Measurements from ENCODE around the gene TMC3. TPM values are rescaled to one million over a fixed set of nuclear protein-coding genes. Genes with fewer than 3 reads are reported as not detected.
A peak's percentile ranks its signal among the peaks of the same experiment; 100 is the strongest.
"Not testable (repeated sequence)": the region's sequence is repeated elsewhere in the genome, so short reads cannot be mapped to it uniquely, and the experiment has no call there.

TMC3 gene
- polyA plus RNA-seq, 4 donors: 0.14 to 0.29 (median 0.20) TPM

GRCh38 chr15:81348691-81349090 is 25.3 kb downstream of the TMC3 start:
- not testable (repeated sequence) for DNase-seq (ENCODE audit: low read depth in 4 of 4, low spot score in 3 of 4)

GRCh38 chr15:81347910-81348309 is 26.1 kb downstream of the TMC3 start:
- DNase-seq (ENCODE audit: low read depth in 4 of 4, low spot score in 3 of 4): no peak

DNA sequence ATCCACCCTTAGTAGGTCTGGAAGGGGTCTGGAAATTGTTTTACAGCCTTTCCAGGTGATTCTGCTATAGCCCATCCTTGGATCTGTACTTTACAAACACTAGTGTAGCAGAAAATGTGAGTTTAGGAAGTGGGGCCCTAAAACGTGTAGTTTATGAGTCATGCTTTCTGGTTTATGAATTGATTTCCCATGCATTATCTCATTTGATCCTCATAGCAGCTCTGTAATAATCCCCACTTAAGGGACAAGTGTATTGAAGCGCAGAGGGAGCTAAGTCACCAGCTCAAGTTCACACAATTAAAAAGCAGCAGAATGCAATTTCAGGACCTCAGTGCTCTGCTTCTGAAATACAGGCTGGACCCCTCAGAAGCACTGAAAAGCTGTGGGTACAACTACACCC is 27.4 kb downstream of the TMC3 start:
- no peak for DNase-seq (ENCODE audit: low read depth in 4 of 4, low spot score in 3 of 4)

GRCh38 chr15:81343371-81343770 is 30.6 kb downstream of the TMC3 start:
- DNase-seq (ENCODE audit: low read depth in 4 of 4, low spot score in 3 of 4): no peak

DNA sequence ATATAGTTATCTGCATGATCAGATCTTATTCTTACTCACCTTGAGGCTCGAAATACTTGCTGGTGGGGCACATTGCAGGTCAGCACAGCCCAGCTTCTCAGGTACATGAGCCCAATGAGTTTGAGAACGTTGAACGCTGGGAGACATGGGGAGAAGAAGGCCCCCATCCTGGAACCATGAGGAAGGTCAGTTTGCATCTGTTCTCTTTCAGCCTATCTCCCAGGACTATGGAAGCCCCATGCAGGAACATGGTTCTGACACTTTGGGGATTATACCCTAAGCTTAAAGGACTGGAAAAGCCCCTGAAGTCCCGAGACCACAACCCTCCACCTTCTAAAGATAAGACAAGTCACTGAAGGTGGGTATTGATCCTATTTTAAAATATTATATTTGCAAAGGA is 32.7 kb downstream of the TMC3 start:
- no peak for DNase-seq (ENCODE audit: low read depth in 4 of 4, low spot score in 3 of 4)

GRCh38 chr15:81339851-81340250 is 34.2 kb downstream of the TMC3 start:
- no peak for DNase-seq (ENCODE audit: low read depth in 4 of 4, low spot score in 3 of 4)

DNA sequence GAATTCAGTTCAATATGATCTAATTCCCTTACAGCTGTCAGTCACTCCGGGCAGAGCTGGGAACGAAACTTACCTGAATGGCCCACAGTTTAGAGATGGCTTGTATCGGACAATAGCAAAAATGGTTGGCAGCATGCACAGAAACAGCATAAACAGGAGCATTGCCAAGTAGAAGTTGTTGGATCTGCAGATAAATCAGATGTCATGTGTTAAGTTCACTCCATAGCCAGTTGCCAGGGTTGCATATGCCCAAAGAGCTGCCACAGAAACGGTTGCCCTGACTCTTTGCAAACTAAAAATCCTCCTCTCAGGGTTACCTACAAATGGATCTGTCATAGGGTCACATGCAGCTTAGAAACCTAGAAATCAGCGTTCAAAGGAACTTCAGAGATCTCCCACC is 34.7 kb downstream of the TMC3 start:
- no peak for DNase-seq (ENCODE audit: low read depth in 4 of 4, low spot score in 3 of 4)

GRCh38 chr15:81338170-81339007 is 35.6 kb downstream of the TMC3 start:
- DNase-seq (ENCODE audit: low read depth in 4 of 4, low spot score in 3 of 4): peak in 2 of 4 donors; percentile 22 to 29

DNA sequence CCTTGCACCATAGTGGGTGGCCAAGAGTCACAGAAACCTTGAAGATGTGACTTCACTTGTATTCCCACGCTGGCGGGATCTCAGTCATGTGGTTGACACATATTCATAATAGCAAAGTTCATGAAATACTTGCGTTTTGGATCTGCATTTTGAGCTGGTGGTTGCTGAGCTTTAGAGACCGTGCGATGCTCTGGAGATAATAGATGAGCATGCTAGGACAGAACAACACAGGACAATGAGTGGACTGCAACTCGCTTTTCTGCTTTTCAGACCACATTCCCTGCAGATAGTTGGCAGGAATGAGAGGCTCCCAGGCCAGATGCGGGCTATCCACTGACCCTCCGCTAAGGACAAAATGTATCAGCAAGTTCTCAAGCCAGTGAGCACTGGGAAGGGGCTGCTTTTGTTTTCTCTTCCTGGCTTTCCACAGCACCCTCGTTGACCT is 36.3 kb downstream of the TMC3 start:
- no peak for DNase-seq (ENCODE audit: low read depth in 4 of 4, low spot score in 3 of 4)

DNA sequence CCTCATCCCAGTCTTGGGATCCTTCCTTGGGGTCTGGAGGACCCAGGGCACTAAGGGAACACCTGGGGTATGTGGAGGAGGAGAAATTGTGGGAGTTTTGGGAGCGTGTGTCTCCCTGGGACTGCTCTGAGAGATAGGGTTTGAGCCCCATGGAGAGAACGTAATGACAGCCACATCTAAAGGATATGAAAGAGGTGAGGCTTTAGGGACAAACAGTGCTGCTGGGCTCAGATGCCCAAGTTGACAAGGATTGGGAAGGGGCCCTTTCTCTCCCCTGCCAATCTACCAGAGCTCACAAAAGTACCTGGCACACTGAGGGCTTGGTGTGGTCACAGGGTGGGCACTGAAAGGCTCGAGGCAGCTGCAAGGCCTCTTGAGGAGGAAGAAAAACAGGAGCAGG is 36.8 kb downstream of the TMC3 start:
- no peak for DNase-seq (ENCODE audit: low read depth in 4 of 4, low spot score in 3 of 4)

GRCh38 chr15:81336568-81336967 is 37.4 kb downstream of the TMC3 start:
- DNase-seq (ENCODE audit: low read depth in 4 of 4, low spot score in 3 of 4): no peak

DNA sequence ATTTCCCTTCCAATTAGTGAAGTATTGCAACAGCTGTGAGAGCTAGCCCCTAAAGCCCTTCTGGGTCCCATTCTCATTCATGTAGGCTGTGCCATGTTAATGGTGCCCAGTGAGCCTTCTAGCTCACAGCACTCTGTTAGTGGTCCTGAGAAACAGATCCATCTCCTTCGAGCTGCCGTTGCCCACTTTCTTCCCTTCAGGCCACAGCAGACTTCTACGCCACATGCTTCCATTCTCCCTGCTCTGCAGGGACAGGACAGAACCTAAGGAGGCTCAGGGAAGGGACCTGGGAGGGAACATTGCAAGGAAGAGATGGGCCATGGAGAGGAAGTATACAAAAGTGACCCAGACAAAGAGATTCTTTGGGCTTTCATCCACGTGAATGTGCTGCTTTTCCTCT is 38.4 kb downstream of the TMC3 start:
- no peak for DNase-seq (ENCODE audit: low read depth in 4 of 4, low spot score in 3 of 4)

DNA sequence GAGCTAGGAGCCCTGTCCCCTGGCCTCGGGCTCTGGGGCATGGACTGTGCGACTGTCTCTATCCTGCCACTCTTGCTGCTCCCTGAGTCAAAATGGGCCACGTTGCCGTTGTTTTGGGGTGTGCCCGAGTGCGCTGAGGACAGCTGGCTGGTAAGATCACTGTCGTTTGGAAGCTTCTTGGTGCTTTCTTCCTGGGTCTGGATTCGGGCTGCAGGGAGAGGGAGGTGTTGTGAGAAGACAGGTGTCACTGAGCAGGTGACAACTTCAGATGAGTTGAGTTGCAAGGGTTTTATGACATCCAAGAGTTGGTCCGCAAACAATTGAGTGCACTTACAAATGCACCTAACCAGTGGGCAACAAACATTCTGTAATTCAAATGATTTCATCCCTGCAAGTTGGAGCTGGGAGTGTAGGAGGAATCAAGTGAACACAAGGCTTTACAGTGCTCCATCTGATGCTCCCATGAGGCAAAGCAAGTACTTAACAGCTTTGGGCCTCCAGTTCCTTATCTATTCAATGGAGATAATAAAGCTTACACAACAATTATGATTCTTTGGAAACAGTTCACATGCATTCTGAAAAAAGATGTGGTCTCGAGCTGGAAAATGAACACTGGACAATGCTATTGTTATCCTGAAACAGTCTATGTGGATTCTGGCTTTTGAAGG is 39.1 kb downstream of the TMC3 start:
- no peak for DNase-seq (ENCODE audit: low read depth in 4 of 4, low spot score in 3 of 4)

DNA sequence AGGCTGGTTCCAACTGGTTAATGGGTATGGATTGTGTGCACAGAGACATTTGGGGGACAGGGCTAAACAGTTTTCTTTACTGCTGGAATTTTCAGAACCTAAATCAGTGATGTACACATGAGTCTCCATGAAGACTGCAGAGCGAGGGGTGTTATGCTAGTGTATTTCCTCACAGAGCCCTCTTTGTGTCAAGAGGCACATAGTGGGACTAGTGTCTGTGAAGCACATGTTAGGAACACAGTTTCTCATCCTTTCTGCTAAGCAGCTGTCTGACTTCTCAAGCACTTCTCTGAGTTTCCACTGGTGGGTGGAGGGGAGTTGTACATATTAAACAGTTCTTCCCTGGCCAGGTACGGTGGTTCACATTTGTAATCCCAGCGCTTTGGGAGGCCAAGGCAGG is 40.6 kb downstream of the TMC3 start:
- DNase-seq (ENCODE audit: low read depth in 4 of 4, low spot score in 3 of 4): no peak

- DNase-seq (ENCODE audit: low read depth in 4 of 4, low spot score in 3 of 4): no peak
Measured at GRCh38 chr15:81332326-81332725, 41.7 kb downstream of the TMC3 start.

- DNase-seq (ENCODE audit: low read depth in 4 of 4, low spot score in 3 of 4): no peak
Measured at GRCh38 chr15:81331600-81331999, 42.4 kb downstream of the TMC3 start.

DNA sequence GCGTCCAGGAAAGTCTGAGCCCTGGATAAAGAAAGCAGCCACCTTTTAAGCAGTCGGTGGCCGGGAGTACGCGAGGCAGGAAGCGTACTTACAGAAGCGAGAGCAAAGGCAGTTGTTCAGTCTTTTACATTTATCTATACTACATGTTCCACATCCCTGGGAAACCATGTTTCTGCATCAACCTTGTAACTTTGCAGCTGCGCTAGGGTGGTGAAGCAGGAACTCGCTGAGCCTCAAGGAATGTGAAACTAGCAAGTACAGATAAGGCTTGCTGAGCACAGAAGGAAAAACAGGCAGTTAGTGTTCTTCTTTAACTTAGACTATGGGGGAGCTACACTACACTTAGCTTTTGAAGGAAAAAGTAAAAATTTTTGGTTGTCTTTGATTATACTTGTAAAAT is 42.9 kb downstream of the TMC3 start:
- not testable (repeated sequence) for DNase-seq (ENCODE audit: low read depth in 4 of 4, low spot score in 3 of 4)

- DNase-seq (ENCODE audit: low read depth in 4 of 4, low spot score in 3 of 4): no peak
Measured at GRCh38 chr15:81330366-81331090, 43.5 kb downstream of the TMC3 start.

DNA sequence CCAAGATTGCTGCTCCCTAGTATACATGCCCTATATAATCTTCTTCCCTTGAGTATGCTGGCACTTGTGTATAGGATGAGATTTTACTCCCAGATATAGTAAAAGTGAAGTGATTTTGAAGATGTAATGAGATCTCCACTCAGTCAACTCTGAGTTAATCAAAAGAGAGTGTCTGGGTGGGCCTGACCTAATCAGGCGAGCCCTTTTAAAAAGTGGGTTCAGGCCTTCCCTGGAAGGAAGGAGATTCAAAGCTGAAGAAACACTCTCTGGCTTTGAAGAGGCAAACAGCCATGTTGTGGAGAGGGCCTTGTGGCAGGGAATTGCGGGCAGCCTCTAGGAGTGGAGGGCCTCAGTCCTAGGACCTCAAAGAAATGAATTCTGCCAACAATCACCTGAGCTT is 44.6 kb downstream of the TMC3 start:
- no peak for DNase-seq (ENCODE audit: low read depth in 4 of 4, low spot score in 3 of 4)

- no peak for DNase-seq (ENCODE audit: low read depth in 4 of 4, low spot score in 3 of 4)
Measured at GRCh38 chr15:81327516-81327915, 46.5 kb downstream of the TMC3 start.

- no peak for DNase-seq (ENCODE audit: low read depth in 4 of 4, low spot score in 3 of 4)
Measured at GRCh38 chr15:81326466-81327212, 47.4 kb downstream of the TMC3 start.

All from left renal pelvis (tissue), 4 donors.